Kidney epithelial cell (primary cell): ENCODE measurements around the gene CDK6. TPM values are rescaled to one million over a fixed set of nuclear protein-coding genes. Genes with fewer than 3 reads are reported as not detected.

ENCODE experiments used
- DNase-seq: peaks from one replicate; pipeline ENCODE4 v3.0.0-alpha.2; 2010; ENCODE audit warnings: low read depth
- H3K27me3 ChIP-seq: 2 replicates; pipeline ENCODE4 v1.6.0; 2011; ENCODE audit warnings: low read length; ENCODE audit not compliant: control insufficient read depth, insufficient read depth
- H3K36me3 ChIP-seq: 2 replicates; pipeline ENCODE4 v1.5.1; 2011; ENCODE audit warnings: low read length; ENCODE audit not compliant: control insufficient read depth, insufficient read depth
- H3K4me3 ChIP-seq: 2 replicates; pipeline ENCODE4 v1.5.1; 2011; ENCODE audit warnings: low read depth, mild to moderate bottlenecking, control low read depth, low read length
- total RNA-seq: library from RNA; depleted of rRNA; stranded (reverse); fragments of >200 nt; gene quantifications from 2 replicates; pipeline ENCODE4 v1.2.3, GENCODE V29; 2015
- TF ChIP-seq, protein P1 (sequence below): IDR thresholded peaks from 2 replicates; pipeline ENCODE4 v1.5.1; 2011; ENCODE audit warnings: mild to moderate bottlenecking, moderate library complexity, low read length, control low read depth, inconsistent platforms; ENCODE audit not compliant: insufficient read depth, poor library complexity, severe bottlenecking

CDK6 gene
- total RNA-seq, 1 donor from 2014 or later, result 91.0 TPM

DNA sequence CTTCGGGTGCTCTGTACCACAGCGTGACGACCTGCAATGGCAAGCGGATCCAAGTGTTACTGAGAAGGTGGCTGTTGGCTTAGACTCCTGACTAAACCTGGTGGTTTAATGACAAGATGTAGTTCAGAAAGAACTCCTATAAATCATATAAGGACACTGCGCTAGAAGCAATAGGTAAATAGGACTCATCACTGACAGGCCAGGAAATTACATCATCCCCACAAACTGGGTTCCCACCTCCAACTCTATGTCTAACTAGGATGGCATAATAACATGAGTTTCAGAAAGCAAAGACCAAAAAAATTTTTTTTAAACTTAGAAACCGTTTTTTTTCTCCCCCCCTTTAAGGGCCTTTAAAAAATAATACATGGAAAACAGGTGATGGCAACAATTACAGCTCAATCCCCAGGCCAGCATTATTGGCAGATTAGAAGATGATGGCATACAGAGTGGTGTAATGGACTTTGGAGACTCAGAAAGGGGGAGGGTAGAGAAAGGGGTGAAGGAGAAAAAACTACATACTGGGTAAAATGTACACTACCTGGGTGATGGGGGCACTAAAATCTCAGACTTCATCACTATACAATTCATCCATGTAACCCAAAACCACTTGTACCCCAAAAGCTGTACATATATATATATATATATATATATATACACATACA, 164.7 kb downstream of the CDK6 start:
- Histone ChIP-seq H3K36me3 (peaks cover 1% of the 10 kb centered on the region), H3K4me3 (no peak overlapping the region), H3K27me3 (no peaks in the 10 kb centered on the region)
- DNase-seq, result no peak
- TF ChIP-seq, protein P1, sequence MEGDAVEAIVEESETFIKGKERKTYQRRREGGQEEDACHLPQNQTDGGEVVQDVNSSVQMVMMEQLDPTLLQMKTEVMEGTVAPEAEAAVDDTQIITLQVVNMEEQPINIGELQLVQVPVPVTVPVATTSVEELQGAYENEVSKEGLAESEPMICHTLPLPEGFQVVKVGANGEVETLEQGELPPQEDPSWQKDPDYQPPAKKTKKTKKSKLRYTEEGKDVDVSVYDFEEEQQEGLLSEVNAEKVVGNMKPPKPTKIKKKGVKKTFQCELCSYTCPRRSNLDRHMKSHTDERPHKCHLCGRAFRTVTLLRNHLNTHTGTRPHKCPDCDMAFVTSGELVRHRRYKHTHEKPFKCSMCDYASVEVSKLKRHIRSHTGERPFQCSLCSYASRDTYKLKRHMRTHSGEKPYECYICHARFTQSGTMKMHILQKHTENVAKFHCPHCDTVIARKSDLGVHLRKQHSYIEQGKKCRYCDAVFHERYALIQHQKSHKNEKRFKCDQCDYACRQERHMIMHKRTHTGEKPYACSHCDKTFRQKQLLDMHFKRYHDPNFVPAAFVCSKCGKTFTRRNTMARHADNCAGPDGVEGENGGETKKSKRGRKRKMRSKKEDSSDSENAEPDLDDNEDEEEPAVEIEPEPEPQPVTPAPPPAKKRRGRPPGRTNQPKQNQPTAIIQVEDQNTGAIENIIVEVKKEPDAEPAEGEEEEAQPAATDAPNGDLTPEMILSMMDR, result no peak

DNA sequence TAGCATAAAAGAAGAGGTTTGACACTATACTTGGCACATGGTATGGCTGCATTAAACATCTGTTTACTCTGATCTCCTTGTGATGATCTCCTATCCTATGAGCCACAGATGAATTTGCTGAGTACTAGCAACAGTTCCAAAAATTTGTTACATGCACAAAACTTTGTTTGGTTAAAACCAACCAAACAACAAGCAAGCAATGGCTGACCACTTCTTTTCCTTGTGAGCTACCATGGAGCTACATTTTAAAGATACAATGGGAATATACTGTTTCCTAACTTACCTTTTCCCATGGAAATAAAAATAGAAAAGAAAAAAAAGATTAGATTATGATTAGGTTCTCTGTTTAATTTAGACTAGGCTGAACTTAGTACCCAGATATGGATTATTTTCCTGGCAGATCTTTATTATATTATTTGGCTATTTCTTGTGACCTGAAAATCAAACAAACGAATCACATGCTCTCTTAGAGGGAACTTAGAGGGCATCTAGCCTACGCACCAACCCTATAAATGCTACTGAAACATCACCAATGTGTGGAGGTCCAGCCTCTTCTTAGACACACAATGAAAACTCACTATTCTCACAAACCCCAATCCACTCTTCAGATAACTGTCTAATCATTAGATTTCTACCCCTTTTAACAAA, 166.0 kb downstream of the CDK6 start:
- peaks cover 1% of the 10 kb centered on the region for H3K36me3 ChIP-seq
- no peaks in the 10 kb centered on the region for H3K27me3 ChIP-seq
- no peak overlapping the region for H3K4me3 ChIP-seq
- TF ChIP-seq, protein P1, result no peak
- no peak for DNase-seq

DNA sequence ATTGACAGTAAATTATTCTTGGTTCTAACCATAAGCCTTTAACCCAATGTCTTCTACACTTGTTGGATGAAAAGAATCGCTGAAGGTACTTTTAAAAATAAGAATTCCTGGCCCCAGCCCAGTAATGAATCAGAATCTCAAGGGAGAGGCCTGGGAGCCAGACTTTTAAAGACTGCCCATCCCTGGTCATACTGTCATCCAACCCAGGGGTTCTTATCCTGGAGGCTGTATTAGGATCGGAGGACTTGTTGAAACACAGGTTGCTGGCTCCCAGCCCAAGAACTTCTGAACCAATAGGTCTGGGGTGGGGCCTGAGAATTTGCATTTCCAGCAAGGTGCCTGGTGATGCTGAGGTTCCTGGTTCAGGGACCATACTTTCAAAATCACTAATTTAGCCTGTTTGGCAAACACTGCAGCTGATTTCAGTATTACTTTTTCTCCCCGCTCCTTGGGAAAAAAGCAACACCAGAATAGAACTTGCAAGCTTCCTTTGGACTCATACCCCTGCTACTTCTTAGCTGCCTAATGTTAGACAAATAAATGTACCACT, 166.7 kb downstream of the CDK6 start:
- TF ChIP-seq, protein P1, result no peak
- H3K27me3 ChIP-seq, result no peaks in the 10 kb centered on the region
- peaks cover 1% of the 10 kb centered on the region for H3K36me3 ChIP-seq

DNA sequence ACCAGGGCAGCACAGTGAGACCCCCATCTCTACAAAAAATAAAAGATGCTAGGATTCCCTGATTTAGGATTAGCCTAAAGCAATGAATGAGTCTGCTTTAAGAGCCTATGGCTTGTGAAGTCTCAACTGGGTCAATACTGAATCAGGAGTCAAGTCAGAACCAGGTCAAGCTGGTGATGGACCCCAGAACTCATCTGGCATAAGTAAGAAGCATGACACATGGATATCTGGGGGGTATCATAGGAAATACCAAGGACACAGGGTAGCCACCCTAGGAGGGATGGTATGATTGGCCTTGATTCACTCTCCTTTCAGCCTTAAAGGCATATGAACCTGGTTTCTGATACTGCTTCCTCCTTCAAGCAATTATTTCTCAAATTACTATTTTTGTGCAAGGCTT, 167.8 kb downstream of the CDK6 start:
- no peak for DNase-seq
- Histone ChIP-seq H3K36me3 (peaks cover 1% of the 10 kb centered on the region), H3K4me3 (no peak overlapping the region), H3K27me3 (no peaks in the 10 kb centered on the region)
- TF ChIP-seq, protein P1, result no peak

More for the DNA sequence above, 166.7 kb downstream of the CDK6 start:
- DNase-seq, result no peak
- H3K4me3 ChIP-seq, result no peak overlapping the region

DNA sequence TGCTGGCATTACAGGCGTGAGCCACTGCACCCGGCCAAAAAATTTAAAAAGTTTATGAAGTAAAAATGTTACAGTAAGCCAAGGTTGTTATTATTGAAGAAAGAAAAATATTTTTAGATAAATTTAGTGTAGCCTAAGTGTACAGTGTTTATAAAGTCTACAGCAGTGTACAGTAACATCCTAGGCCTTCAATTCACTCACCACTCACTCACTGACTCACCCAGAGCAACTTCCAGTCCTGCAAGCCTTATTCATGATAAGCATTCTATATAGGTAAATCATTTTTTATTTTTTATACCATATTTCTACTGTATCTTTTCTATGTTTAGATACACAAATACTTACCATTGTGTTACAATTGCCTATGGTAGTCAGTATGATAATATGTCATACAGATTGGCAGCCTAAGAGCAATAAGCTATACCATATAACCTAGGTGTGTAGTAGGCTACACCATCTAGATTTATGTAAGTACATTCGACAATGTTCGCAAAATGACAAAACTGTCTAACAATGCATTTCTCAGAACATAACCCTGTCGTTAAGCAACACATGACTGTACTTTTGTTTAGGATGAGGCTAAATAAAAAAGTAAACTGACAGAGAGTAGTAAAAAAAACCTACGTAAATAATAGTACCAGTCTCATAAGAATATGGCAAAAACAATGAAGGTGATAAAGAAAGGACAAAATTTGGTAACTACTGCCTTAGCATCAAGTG, 168.4 kb downstream of the CDK6 start:
- Histone ChIP-seq H3K36me3 (peaks cover 1% of the 10 kb centered on the region), H3K4me3 (no peak overlapping the region), H3K27me3 (no peaks in the 10 kb centered on the region)
- TF ChIP-seq, protein P1, result no peak
- DNase-seq, result no peak
